ENCODE measurements around the gene GPT2. TPM values are rescaled to one million over a fixed set of nuclear protein-coding genes. Genes with fewer than 3 reads are reported as not detected.
A peak's percentile ranks its signal among the peaks of the same experiment; 100 is the strongest.

Gene GPT2
- total RNA-seq, 1 experiment from 2014 or later, result 19.4 TPM

GRCh38 chr16:46855389-46855788, 28.8 kb upstream of the GPT2 start:
- Histone ChIP-seq H3K9me2 (replicated peaks; ENCODE audit: low read length) (no peaks in the 10 kb centered on the region), H3F3A (ENCODE audit: low read length, unreplicated experiment) (no peaks in the 10 kb centered on the region), H3K4me2 (ENCODE audit: low read length) (no peak overlapping the region), H3K79me2 (ENCODE audit: low read length) (no peaks in the 10 kb centered on the region), H3K36me3 (ENCODE audit: low read depth, low read length) (no peaks in the 10 kb centered on the region), H3K27me3 (ENCODE audit: low read length) (no peaks in the 10 kb centered on the region), H3K9ac (ENCODE audit: low read length) (no peak overlapping the region), H4K20me1 (ENCODE audit: low read length) (no peaks in the 10 kb centered on the region), H3K9me3 (ENCODE audit: low read length) (no peaks in the 10 kb centered on the region), H3K27ac (ENCODE audit: low read length) (no peak overlapping the region), H3K4me1 (ENCODE audit: insufficient read depth, low read length) (peaks cover 4% of the 10 kb centered on the region; the same call in 1 of the 2 replicates), H2AFZ (ENCODE audit: low read length) (no peak overlapping the region), H3K4me3 (ENCODE audit: low read length) (no peak overlapping the region)
- ChIA-PET CTCF (no interaction called here), POLR2A (ENCODE audit: unreplicated experiment) (no interaction called here)
- intact Hi-C loops (cut with micrococcal nuclease), result no loop called here
- TF ChIP-seq EZH2phosphoT487 (IDR thresholded peaks at IDR 0.05; ENCODE audit: borderline replicate concordance, low read length) (no peak), EZH2 (IDR thresholded peaks at IDR 0.05; ENCODE audit: low read length, unreplicated experiment) (no peak), CTCF (conservative IDR thresholded peaks at IDR 0.05; ENCODE audit: low read depth, low read length) (no peak)
- no peak for ATAC-seq
- no TSS peak for BruUV-seq (replicated peaks)
- no peak for DNase-seq

- CTCF ChIA-PET, result interaction anchor here (0.6 to 1.0 kb wide), 3 partner anchors 26 to 74 kb away, joined by 3 to 7 read pairs (median 3); partner anchors contain the start of gene GPT2
- POLR2A ChIA-PET (ENCODE audit: unreplicated experiment), result no interaction called here
Observed at GRCh38 chr16:46857368-46857945, 26.7 kb upstream of the GPT2 start.

More at GRCh38 chr16:46857368-46857945, 26.7 kb upstream of the GPT2 start:
- Histone ChIP-seq H3K4me1 (ENCODE audit: insufficient read depth, low read length) (peaks cover 5% of the 10 kb centered on the region; the same call in 1 of the 2 replicates), H2AFZ (ENCODE audit: low read length) (no peak overlapping the region), H3K9ac (ENCODE audit: low read length) (no peak overlapping the region), H3K36me3 (ENCODE audit: low read depth, low read length) (no peaks in the 10 kb centered on the region), H3K27me3 (ENCODE audit: low read length) (no peaks in the 10 kb centered on the region), H3K9me3 (ENCODE audit: low read length) (no peaks in the 10 kb centered on the region), H3K4me2 (ENCODE audit: low read length) (no peak overlapping the region), H3K79me2 (ENCODE audit: low read length) (no peaks in the 10 kb centered on the region), H3K4me3 (ENCODE audit: low read length) (no peak overlapping the region), H3K27ac (ENCODE audit: low read length) (no peak overlapping the region), H3K9me2 (replicated peaks; ENCODE audit: low read length) (no peaks in the 10 kb centered on the region), H4K20me1 (ENCODE audit: low read length) (no peaks in the 10 kb centered on the region), H3F3A (ENCODE audit: low read length, unreplicated experiment) (no peaks in the 10 kb centered on the region)
- intact Hi-C loops (cut with micrococcal nuclease), result no loop called here
- BruUV-seq (replicated peaks), result no TSS peak
- DNase-seq (peak; percentile 44), ATAC-seq (peak; percentile 36; the same call in 1 of the 2 replicates)
- TF ChIP-seq EZH2 (IDR thresholded peaks at IDR 0.05; ENCODE audit: low read length, unreplicated experiment), result no peak
- peak; percentile 36 for TF ChIP-seq CTCF (conservative IDR thresholded peaks at IDR 0.05; ENCODE audit: low read depth, low read length)
- no peak for TF ChIP-seq EZH2phosphoT487 (IDR thresholded peaks at IDR 0.05; ENCODE audit: borderline replicate concordance, low read length)

All from PC-3 (cell line).